AG09319 (cell line): ENCODE results near the gene TMEM190.
"Not testable (repeated sequence)": the region's sequence is repeated elsewhere in the genome, so short reads cannot be mapped to it uniquely, and the experiment has no call there.

Experiments
- DNase-seq: peaks from one replicate; pipeline ENCODE4 v3.0.0-alpha.2; 2010; ENCODE audit warnings: low read depth; ENCODE audit errors: extremely low read depth
- TF ChIP-seq, protein P1 (sequence below): IDR thresholded peaks from 2 replicates; pipeline ENCODE4 v1.5.1; 2011; ENCODE audit warnings: low read depth, mild to moderate bottlenecking, inconsistent platforms, low read length, moderate library complexity

The TMEM190 gene

GRCh38 chr19:55402509-55402908 is 25.9 kb downstream of the TMEM190 start:
- TF ChIP-seq, protein P1, sequence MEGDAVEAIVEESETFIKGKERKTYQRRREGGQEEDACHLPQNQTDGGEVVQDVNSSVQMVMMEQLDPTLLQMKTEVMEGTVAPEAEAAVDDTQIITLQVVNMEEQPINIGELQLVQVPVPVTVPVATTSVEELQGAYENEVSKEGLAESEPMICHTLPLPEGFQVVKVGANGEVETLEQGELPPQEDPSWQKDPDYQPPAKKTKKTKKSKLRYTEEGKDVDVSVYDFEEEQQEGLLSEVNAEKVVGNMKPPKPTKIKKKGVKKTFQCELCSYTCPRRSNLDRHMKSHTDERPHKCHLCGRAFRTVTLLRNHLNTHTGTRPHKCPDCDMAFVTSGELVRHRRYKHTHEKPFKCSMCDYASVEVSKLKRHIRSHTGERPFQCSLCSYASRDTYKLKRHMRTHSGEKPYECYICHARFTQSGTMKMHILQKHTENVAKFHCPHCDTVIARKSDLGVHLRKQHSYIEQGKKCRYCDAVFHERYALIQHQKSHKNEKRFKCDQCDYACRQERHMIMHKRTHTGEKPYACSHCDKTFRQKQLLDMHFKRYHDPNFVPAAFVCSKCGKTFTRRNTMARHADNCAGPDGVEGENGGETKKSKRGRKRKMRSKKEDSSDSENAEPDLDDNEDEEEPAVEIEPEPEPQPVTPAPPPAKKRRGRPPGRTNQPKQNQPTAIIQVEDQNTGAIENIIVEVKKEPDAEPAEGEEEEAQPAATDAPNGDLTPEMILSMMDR = no peak
- DNase-seq = no peak

DNA sequence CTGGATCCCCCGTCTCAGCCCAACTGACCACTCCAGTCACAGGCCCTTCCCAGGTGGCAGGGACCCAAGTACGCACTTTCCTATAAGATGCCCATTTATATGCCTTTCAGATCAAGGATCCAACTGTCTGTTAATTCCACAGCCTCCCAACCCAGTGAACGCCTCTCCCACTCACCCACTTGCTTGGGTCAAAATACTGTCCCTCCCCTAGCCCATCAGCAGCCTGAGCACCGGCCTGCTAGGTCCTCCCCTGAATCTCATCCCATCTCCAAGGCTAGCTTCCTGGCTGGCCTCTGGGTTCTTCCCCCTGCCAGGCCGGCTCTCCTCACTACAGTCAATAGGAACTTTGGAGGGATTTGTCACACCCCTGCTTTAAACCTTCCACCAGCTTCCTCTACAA is 29.0 kb downstream of the TMEM190 start:
- TF ChIP-seq, protein P1 = no peak
- no peak for DNase-seq

DNA sequence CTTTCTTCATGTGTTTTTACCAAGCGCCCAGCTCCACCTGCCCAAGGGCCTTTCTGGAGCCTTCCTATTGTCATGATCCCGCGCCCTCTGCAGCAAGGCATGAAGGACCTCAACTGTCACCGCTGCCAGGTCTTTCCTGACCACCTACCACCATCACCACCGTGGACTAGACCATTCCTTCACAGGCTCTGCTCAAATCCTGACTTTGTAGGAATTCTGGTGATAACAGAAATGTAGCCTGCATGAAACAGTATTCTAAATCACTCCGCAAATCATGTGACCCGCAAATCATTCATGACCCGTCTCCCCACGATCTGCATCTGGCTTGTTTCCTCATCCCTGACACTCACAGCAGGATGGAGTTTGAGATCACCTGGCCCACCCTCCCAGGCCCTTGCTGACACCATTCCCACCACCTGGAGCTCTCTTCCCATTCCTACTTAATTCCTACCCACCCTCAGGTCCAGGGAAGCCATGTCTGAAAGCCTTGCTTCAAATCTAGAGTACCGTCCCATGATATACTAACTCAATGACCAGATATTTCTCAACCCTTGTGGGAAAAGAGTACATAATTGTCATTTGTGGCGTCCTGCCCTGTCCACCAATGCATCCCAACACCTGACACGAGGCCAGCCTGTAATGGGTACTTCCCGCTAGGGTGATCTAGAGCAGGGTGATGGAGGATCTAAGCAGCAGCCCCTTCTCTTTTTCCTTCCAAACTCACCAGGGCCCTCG is 29.6 kb downstream of the TMEM190 start:
- DNase-seq = no peak
- TF ChIP-seq, protein P1 = no peak

- TF ChIP-seq, protein P1 = no peak
- no peak for DNase-seq
Measured at GRCh38 chr19:55406826-55407549, 30.4 kb downstream of the TMEM190 start.

- DNase-seq = not testable (repeated sequence)
Measured at GRCh38 chr19:55407550-55407799, 30.8 kb downstream of the TMEM190 start, which contains the start of gene UBE2S. TSS of gene UBE2S (minus strand) at chr19:55407788. CDS start at chr19:55407589, 199 bp downstream.

GRCh38 chr19:55407800-55408532 is 31.3 kb downstream of the TMEM190 start:
- peak; percentile 99 for DNase-seq
- TF ChIP-seq, protein P1 = no peak

DNA sequence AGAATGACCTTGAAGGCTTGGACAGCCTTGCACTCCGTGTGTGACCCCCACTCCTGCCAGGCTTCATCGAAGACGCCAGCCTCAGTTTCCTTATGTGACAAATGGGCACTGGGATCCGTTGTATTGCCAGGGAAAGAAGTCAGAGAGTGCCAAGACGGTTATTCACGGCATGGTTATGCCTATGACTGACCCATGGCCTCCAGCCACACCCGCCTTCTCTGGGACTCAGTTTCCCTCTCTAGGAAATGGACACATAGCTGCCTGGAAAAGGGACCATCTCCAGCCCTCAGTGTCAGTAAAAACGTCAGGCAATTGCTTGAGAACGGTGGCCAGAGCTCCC is 31.9 kb downstream of the TMEM190 start:
- TF ChIP-seq, protein P1 = no peak
- DNase-seq = no peak

- not testable (repeated sequence) for DNase-seq
Measured at GRCh38 chr19:55409179-55409578, 32.6 kb downstream of the TMEM190 start.
